Ectodermal cell (in vitro differentiated cells): ENCODE measurements around the gene MRPS14.

Source experiments
- H3K27ac ChIP-seq: 2 replicates; pipeline ENCODE4 v1.7.0; 2013; ENCODE audit warnings: mild to moderate bottlenecking, low read depth, low read length; ENCODE audit not compliant: insufficient read depth, poor library complexity, severe bottlenecking
- H3K27me3 ChIP-seq: 2 replicates; pipeline ENCODE4 v1.7.0; 2013; ENCODE audit warnings: mild to moderate bottlenecking, low read length; ENCODE audit not compliant: insufficient read depth, control insufficient read depth, poor library complexity, severe bottlenecking
- H3K36me3 ChIP-seq: one replicate; pipeline ENCODE4 v1.7.0; 2013; ENCODE audit warnings: low read length; ENCODE audit not compliant: control insufficient read depth, insufficient read depth
- H3K4me1 ChIP-seq: one replicate; pipeline ENCODE4 v1.7.0; 2013; ENCODE audit warnings: low read length; ENCODE audit not compliant: control insufficient read depth, insufficient read depth
- H3K4me3 ChIP-seq: 2 replicates; pipeline ENCODE4 v1.7.0; 2013; ENCODE audit warnings: low read depth, low read length, control low read depth; ENCODE audit not compliant: insufficient read depth
- H3K9me3 ChIP-seq: 2 replicates; pipeline ENCODE4 v1.7.0; 2013; ENCODE audit warnings: mild to moderate bottlenecking, low read length, moderate library complexity; ENCODE audit not compliant: control insufficient read depth
- WGBS, 2 experiments: methylation state at CpG; one replicate each; pipeline ENCODE4 v1.1.7; 2013; ENCODE audit warnings: missing lambda C conversion rate in 2 of 2; 5-methylcytosine and 5-hydroxymethylcytosine counted together

Gene MRPS14

DNA sequence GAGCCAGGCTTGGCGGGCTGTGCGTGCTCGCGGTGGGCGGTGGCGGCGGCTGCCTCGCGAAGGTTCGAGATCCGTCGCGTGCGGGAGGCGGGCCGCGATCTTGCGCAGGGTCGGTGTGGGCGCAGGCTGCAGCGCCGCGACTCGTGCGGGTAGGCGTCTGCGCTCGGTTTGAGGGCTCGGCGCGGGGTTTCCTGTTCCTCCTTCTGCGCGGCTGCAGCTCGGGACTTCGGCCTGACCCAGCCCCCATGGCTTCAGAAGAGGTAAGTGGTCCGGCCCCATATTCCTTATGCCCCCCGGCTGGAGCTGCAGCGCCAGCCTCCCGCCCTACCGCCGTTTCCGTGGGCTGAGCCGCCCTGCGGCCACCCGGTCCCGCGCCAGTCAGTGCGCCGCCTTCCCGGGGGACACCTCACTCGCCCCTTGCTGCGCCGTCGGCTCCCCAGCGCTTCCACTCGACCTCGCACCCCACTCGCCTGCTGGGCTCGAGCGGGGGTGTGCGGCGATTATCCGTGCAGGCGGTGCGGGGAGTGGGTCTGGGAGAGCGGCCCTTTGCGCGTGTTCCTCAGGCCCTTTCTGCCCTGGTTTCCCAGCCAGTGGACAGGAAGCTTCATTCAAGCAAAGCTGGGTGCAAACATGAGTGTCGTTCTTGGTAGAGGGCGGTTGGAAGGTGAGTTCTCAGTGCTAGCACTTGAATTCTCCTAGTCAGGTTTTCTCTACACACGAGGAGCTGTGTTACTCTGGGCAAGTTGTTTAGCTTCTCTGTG is 23.1 kb downstream of the MRPS14 start, which contains the start of gene CACYBP:
TSS of gene CACYBP (plus strand) at position 12 of the 761 bp plus-strand sequence. CDS start at position 246, 234 bp downstream.
- H3K36me3 ChIP-seq, result peaks cover 4% of the 10 kb centered on the region
- WGBS, 2 experiments, result 0% methylated on average over 71 of the region's 71 CpGs
- H3K9me3 ChIP-seq, result no peaks in the 10 kb centered on the region
- peaks cover 8% of the 10 kb centered on the region for H3K4me1 ChIP-seq
- H3K27me3 ChIP-seq, result no peaks in the 10 kb centered on the region
- peak within 1 kb of the TSS; percentile 98 for H3K27ac ChIP-seq
- peak within 1 kb of the TSS; percentile 97 for H3K4me3 ChIP-seq

DNA sequence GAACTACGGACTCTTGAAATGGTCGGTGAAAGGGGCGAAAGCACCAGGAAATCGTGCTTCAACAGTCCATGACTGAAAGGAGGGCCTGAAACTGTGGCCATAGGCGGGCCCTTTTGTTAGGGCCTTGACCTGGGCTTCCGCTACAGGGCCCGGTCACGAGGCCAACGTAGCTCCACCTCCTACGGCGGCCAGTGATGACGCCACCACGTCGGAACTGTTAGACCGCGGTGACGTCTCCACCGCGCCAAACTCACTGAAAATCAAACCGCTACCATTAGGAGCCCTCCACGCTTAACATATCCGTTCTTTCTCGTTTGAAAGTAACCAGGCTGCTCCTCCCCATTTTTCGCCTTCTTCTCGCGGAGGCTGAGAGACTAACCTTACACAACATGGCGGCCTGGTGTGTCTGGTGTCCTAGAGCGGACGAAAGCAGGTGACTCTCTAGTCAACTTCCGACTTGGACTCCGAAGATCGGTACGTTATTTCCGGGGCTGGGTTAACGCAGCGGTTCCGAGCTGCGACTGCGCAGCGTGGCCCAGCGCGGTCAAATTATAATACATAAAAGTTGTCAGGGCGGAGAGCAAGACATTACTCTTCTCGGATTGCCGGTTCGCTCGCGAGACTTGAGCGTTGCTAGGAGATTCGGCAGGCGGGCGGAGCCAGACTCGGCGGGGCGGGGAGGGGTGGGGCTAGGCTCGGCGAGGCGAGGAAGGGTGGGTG is 23.8 kb downstream of the MRPS14 start:
- H3K27ac ChIP-seq, result peak overlapping the region; percentile 98
- peak overlapping the region; percentile 97 for H3K4me3 ChIP-seq
- H3K4me1 ChIP-seq, result peaks cover 8% of the 10 kb centered on the region
- WGBS, 2 experiments, result 0% methylated on average over 58 of the region's 58 CpGs
- H3K36me3 ChIP-seq, result no peaks in the 10 kb centered on the region
- H3K27me3 ChIP-seq, result no peaks in the 10 kb centered on the region
- no peaks in the 10 kb centered on the region for H3K9me3 ChIP-seq

DNA sequence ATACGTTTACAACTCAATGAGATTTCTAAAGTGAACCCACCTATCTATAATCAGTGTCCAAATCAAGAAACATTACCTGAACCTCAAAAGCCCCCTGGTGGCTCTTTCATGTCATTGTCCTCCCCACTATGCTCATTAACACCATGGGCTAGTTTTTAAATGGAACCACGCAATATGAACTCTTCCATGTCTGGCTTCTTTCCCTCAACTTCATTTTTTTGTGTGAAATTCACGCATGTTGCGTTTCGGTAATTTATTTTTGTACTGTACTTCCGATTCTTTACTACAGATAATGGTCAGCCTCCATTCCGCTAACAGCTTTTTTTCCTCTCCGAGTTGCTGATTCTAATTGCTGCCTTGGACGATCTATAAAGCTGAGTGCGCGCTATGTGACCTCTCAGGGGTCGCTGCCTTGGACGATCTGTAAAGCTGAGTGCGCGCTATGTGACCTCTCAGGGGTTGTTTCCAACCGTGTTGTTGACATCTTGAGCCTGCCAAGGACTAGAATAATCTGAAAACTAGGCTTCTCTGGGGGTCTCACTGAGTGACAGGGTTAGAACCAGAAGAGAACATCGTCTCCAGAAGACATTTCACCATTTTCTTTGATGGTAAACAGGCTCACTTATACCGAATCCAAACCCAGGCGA is 24.5 kb downstream of the MRPS14 start:
- peak overlapping the region; percentile 98 for H3K27ac ChIP-seq
- peak overlapping the region; percentile 97 for H3K4me3 ChIP-seq
- 21 to 24% methylated on average over 19 of the region's 19 CpGs for WGBS, 2 experiments

GRCh38 chr1:174997041-174997440 is 26.2 kb downstream of the MRPS14 start:
- H3K4me1 ChIP-seq, result peaks cover 8% of the 10 kb centered on the region
- no peaks in the 10 kb centered on the region for H3K27me3 ChIP-seq
- no peak overlapping the region for H3K4me3 ChIP-seq
- 97 to 99% methylated on average over 2 to 3 of the region's 3 CpGs for WGBS, 2 experiments
- no peaks in the 10 kb centered on the region for H3K36me3 ChIP-seq
- no peaks in the 10 kb centered on the region for H3K9me3 ChIP-seq
- H3K27ac ChIP-seq, result no peak overlapping the region

More for the DNA sequence above, 24.5 kb downstream of the MRPS14 start:
- Histone ChIP-seq H3K4me1 (peaks cover 8% of the 10 kb centered on the region), H3K36me3 (no peaks in the 10 kb centered on the region), H3K9me3 (no peaks in the 10 kb centered on the region), H3K27me3 (no peaks in the 10 kb centered on the region)

GRCh38 chr1:174996476-174996875 is 26.7 kb downstream of the MRPS14 start:
- no peaks in the 10 kb centered on the region for H3K9me3 ChIP-seq
- H3K27me3 ChIP-seq, result no peaks in the 10 kb centered on the region
- peaks cover 5% of the 10 kb centered on the region for H3K4me1 ChIP-seq
- H3K27ac ChIP-seq, result no peak overlapping the region
- H3K4me3 ChIP-seq, result no peak overlapping the region
- 94 to 100% methylated on average over 1 of the region's 1 CpG for WGBS, 2 experiments
- no peaks in the 10 kb centered on the region for H3K36me3 ChIP-seq

- Histone ChIP-seq H3K4me1 (no peaks in the 10 kb centered on the region), H3K27ac (no peak overlapping the region), H3K4me3 (no peak overlapping the region), H3K36me3 (no peaks in the 10 kb centered on the region), H3K27me3 (no peaks in the 10 kb centered on the region), H3K9me3 (no peaks in the 10 kb centered on the region)
- 90 to 94% methylated on average over 1 of the region's 1 CpG for WGBS, 2 experiments
Measured at GRCh38 chr1:174995916-174996315, 27.3 kb downstream of the MRPS14 start.

- H3K27me3 ChIP-seq, result no peaks in the 10 kb centered on the region
- WGBS, 2 experiments, result 89 to 94% methylated on average over 2 to 3 of the region's 3 CpGs
- H3K9me3 ChIP-seq, result no peaks in the 10 kb centered on the region
- H3K36me3 ChIP-seq, result no peaks in the 10 kb centered on the region
- H3K4me3 ChIP-seq, result no peak overlapping the region
- no peak overlapping the region for H3K27ac ChIP-seq
- no peaks in the 10 kb centered on the region for H3K4me1 ChIP-seq
Measured at GRCh38 chr1:174995121-174995520, 28.1 kb downstream of the MRPS14 start.

DNA sequence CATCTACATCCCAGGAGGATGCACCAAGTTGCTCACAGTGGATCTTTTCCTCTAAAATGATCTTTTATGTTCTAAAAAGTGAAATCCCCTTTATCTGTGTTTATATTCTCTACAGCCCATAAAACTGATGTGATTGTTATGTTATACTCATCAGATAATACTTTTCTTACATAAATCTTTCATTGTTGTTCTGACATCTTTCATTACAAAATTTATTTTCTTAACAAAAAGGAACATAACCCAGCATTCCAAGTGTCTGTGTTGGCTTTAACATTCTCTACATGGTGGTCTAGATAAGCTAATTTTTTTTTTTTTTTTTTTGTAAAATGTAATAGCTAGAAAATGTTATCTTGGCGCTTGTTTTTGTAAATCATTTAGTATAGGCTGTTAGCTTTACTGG is 31.8 kb downstream of the MRPS14 start:
- H3K9me3 ChIP-seq, result no peaks in the 10 kb centered on the region
- H3K4me3 ChIP-seq, result no peak overlapping the region
- no peaks in the 10 kb centered on the region for H3K4me1 ChIP-seq
- H3K36me3 ChIP-seq, result no peaks in the 10 kb centered on the region
- H3K27me3 ChIP-seq, result no peaks in the 10 kb centered on the region
- WGBS, 2 experiments, result 95 to 100% methylated on average over 1 of the region's 1 CpG
- no peak overlapping the region for H3K27ac ChIP-seq

- H3K36me3 ChIP-seq, result no peaks in the 10 kb centered on the region
- H3K9me3 ChIP-seq, result no peaks in the 10 kb centered on the region
- no peak overlapping the region for H3K27ac ChIP-seq
- WGBS, 2 experiments, result 96 to 98% methylated on average over 6 of the region's 6 CpGs
- no peaks in the 10 kb centered on the region for H3K4me1 ChIP-seq
- no peak overlapping the region for H3K4me3 ChIP-seq
- H3K27me3 ChIP-seq, result no peaks in the 10 kb centered on the region
Measured at GRCh38 chr1:174990382-174990999, 32.7 kb downstream of the MRPS14 start.
